WTC11 (cell line): ENCODE data around the gene TIPARP. TPM values are rescaled to one million over a fixed set of nuclear protein-coding genes. Genes with fewer than 3 reads are reported as not detected.

ENCODE experiments used
- ATF1 ChIP-seq: sonication (generic); formaldehyde crosslinking; IDR thresholded peaks from 2 replicates; pipeline ENCODE4 v1.8.1; 2023; ENCODE audit warnings: mild to moderate bottlenecking, moderate library complexity, missing genetic modification reagents
- ATF3 ChIP-seq: sonication (generic); formaldehyde crosslinking; conservative IDR thresholded peaks from 2 replicates; pipeline ENCODE4 v1.8.1; 2022; ENCODE audit warnings: mild to moderate bottlenecking, missing genetic modification reagents
- E2F4 ChIP-seq: sonication (generic); formaldehyde crosslinking; IDR thresholded peaks from 2 replicates; pipeline ENCODE4 v1.8.1; 2022; ENCODE audit warnings: low read depth, mild to moderate bottlenecking, moderate library complexity, missing genetic modification reagents, borderline replicate concordance
- EMX1 ChIP-seq: fragments of 250-450 bp; sonication (Bioruptor Pico); IDR thresholded peaks from 2 replicates; pipeline ENCODE4 v1.8.0; 2021; ENCODE audit warnings: mild to moderate bottlenecking
- ERG ChIP-seq: fragments of 250-450 bp; sonication (Bioruptor Pico); IDR thresholded peaks from 2 replicates; pipeline ENCODE4 v1.8.0; 2021; ENCODE audit warnings: mild to moderate bottlenecking
- FOXK1 ChIP-seq: sonication (generic); formaldehyde crosslinking; IDR thresholded peaks from 2 replicates; pipeline ENCODE4 v1.8.0; 2022; ENCODE audit warnings: mild to moderate bottlenecking, moderate library complexity, missing genetic modification reagents
- HMGA2 ChIP-seq: fragments of 250-450 bp; sonication (Bioruptor Pico); IDR thresholded peaks from 2 replicates; pipeline ENCODE4 v1.4.0; 2021; ENCODE audit warnings: mild to moderate bottlenecking, moderate library complexity
- JAZF1 ChIP-seq: fragments of 250-450 bp; sonication (Bioruptor Pico); IDR thresholded peaks from 2 replicates; pipeline ENCODE4 v1.9.0; 2021; ENCODE audit warnings: moderate library complexity, mild to moderate bottlenecking, inconsistent platforms
- JUN ChIP-seq: sonication (generic); formaldehyde crosslinking; IDR thresholded peaks from 2 replicates; pipeline ENCODE4 v1.8.0; 2023; ENCODE audit warnings: mild to moderate bottlenecking, missing genetic modification reagents
- KAT7 ChIP-seq: sonication (generic); formaldehyde crosslinking; IDR thresholded peaks from 2 replicates; pipeline ENCODE4 v1.8.1; 2023; ENCODE audit warnings: missing genetic modification reagents, mild to moderate bottlenecking, borderline replicate concordance
- NFE2L1 ChIP-seq: sonication (generic); formaldehyde crosslinking; IDR thresholded peaks from 2 replicates; pipeline ENCODE4 v1.8.1; 2023; ENCODE audit warnings: missing genetic modification reagents
- OVOL2 ChIP-seq: fragments of 250-450 bp; sonication (Bioruptor Pico); IDR thresholded peaks from 2 replicates; pipeline ENCODE4 v1.9.0; 2021; ENCODE audit warnings: mild to moderate bottlenecking, borderline replicate concordance
- PRRX2 ChIP-seq: fragments of 250-450 bp; sonication (Bioruptor Pico); IDR thresholded peaks from 2 replicates; pipeline ENCODE4 v1.8.0; 2021; ENCODE audit warnings: mild to moderate bottlenecking
- RELA ChIP-seq: sonication (generic); formaldehyde crosslinking; IDR thresholded peaks from 2 replicates; pipeline ENCODE4 v1.8.1; 2022; ENCODE audit warnings: missing genetic modification reagents, mild to moderate bottlenecking, borderline replicate concordance
- SOX15 ChIP-seq: fragments of 250-450 bp; sonication (Bioruptor Pico); IDR thresholded peaks from 2 replicates; pipeline ENCODE4 v1.9.0; 2021; ENCODE audit warnings: mild to moderate bottlenecking
- SP1 ChIP-seq: sonication (generic); formaldehyde crosslinking; conservative IDR thresholded peaks from 2 replicates; pipeline ENCODE4 v1.8.1; 2022; ENCODE audit warnings: missing genetic modification reagents
- STAT6 ChIP-seq: sonication (generic); formaldehyde crosslinking; conservative IDR thresholded peaks from 2 replicates; pipeline ENCODE4 v1.8.1; 2023; ENCODE audit warnings: mild to moderate bottlenecking, low read depth, missing genetic modification reagents, moderate library complexity
- USF1 ChIP-seq: sonication (generic); formaldehyde crosslinking; IDR thresholded peaks from 2 replicates; pipeline ENCODE4 v1.8.0; 2022; ENCODE audit warnings: mild to moderate bottlenecking, missing genetic modification reagents
- ZBTB21 ChIP-seq: sonication (generic); formaldehyde crosslinking; IDR thresholded peaks from 2 replicates; pipeline ENCODE4 v1.8.1; 2023; ENCODE audit warnings: mild to moderate bottlenecking, missing genetic modification reagents, borderline replicate concordance
- ZNF121 ChIP-seq: sonication (generic); formaldehyde crosslinking; IDR thresholded peaks from 2 replicates; pipeline ENCODE4 v1.8.0; 2023; ENCODE audit warnings: missing genetic modification reagents
- ZNF138 ChIP-seq: sonication (generic); formaldehyde crosslinking; conservative IDR thresholded peaks from 2 replicates; pipeline ENCODE4 v1.8.1; 2022; ENCODE audit warnings: mild to moderate bottlenecking, moderate library complexity, missing genetic modification reagents
- ZNF219 ChIP-seq: sonication (generic); formaldehyde crosslinking; IDR thresholded peaks from 2 replicates; pipeline ENCODE4 v1.8.0; 2023; ENCODE audit warnings: missing genetic modification reagents, mild to moderate bottlenecking, borderline replicate concordance
- ZNF263 ChIP-seq: sonication (generic); formaldehyde crosslinking; IDR thresholded peaks from 2 replicates; pipeline ENCODE4 v1.8.1; 2022; ENCODE audit warnings: low read depth, mild to moderate bottlenecking, moderate library complexity, missing genetic modification reagents
- ZNF317 ChIP-seq: sonication (generic); formaldehyde crosslinking; IDR thresholded peaks from 2 replicates; pipeline ENCODE4 v1.8.1; 2023; ENCODE audit warnings: low read depth, mild to moderate bottlenecking, moderate library complexity, missing genetic modification reagents, borderline replicate concordance
- ZNF416 ChIP-seq: fragments of 250-450 bp; sonication (Bioruptor Pico); IDR thresholded peaks from 2 replicates; pipeline ENCODE4 v1.9.0; 2021; ENCODE audit warnings: mild to moderate bottlenecking, inconsistent platforms
- ZNF423 ChIP-seq: fragments of 250-450 bp; sonication (Bioruptor Pico); IDR thresholded peaks from 2 replicates; pipeline ENCODE4 v2.1.2; 2022; ENCODE audit warnings: mild to moderate bottlenecking, moderate library complexity
- ZNF671 ChIP-seq: fragments of 250-450 bp; sonication (Bioruptor Pico); IDR thresholded peaks from 2 replicates; pipeline ENCODE4 v1.8.0; 2021; ENCODE audit warnings: mild to moderate bottlenecking
- ZSCAN18 ChIP-seq: fragments of 250-450 bp; sonication (Bioruptor Pico); IDR thresholded peaks from 2 replicates; pipeline ENCODE4 v2.1.2; 2022; ENCODE audit warnings: mild to moderate bottlenecking, moderate library complexity
- total RNA-seq: library from RNA; stranded (reverse); gene quantifications from 3 replicates; pipeline ENCODE4 v1.2.3, GENCODE V29; 2021
- TF ChIP-seq, protein P1 (sequence below): sonication (generic); formaldehyde crosslinking; IDR thresholded peaks from 2 replicates; pipeline ENCODE4 v1.8.1; 2022; ENCODE audit warnings: low read depth, missing genetic modification reagents, borderline replicate concordance
- TF ChIP-seq, protein P2 (sequence below): sonication (generic); formaldehyde crosslinking; IDR thresholded peaks from 2 replicates; pipeline ENCODE4 v1.8.0; 2022; ENCODE audit warnings: mild to moderate bottlenecking, missing genetic modification reagents
- TF ChIP-seq, protein P3 (sequence below): fragments of 250-450 bp; sonication (Bioruptor Pico); IDR thresholded peaks from 2 replicates; pipeline ENCODE4 v1.9.0; 2021; ENCODE audit warnings: mild to moderate bottlenecking

The TIPARP gene
- total RNA-seq, 1 experiment from 2014 or later: 5.6 TPM

GRCh38 chr3:156674046-156674910 is at the start of gene TIPARP (continued):
- TF ChIP-seq, protein P1, sequence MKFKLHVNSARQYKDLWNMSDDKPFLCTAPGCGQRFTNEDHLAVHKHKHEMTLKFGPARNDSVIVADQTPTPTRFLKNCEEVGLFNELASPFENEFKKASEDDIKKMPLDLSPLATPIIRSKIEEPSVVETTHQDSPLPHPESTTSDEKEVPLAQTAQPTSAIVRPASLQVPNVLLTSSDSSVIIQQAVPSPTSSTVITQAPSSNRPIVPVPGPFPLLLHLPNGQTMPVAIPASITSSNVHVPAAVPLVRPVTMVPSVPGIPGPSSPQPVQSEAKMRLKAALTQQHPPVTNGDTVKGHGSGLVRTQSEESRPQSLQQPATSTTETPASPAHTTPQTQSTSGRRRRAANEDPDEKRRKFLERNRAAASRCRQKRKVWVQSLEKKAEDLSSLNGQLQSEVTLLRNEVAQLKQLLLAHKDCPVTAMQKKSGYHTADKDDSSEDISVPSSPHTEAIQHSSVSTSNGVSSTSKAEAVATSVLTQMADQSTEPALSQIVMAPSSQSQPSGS (CRISPR knock-in tag): no peak
- TF ChIP-seq E2F4 (CRISPR knock-in tag) (no peak), ZNF121 (CRISPR knock-in tag) (no peak), ERG (CRISPR knock-in tag) (no peak), ZNF317 (CRISPR knock-in tag) (peak; percentile 80), EMX1 (CRISPR knock-in tag) (peak; percentile 65; the same call in 1 of the 2 replicates), ZNF138 (no peak), FOXK1 (CRISPR knock-in tag) (peak; percentile 76), KAT7 (CRISPR knock-in tag) (no peak), SOX15 (CRISPR knock-in tag) (no peak), ZNF219 (0 out of 2 replicates have a peak, but pooled peaks have one; percentile 71), ATF1 (CRISPR knock-in tag) (no peak), USF1 (CRISPR knock-in tag) (no peak), OVOL2 (CRISPR knock-in tag) (no peak), ZNF423 (CRISPR knock-in tag) (no peak), JAZF1 (CRISPR knock-in tag) (no peak), ZNF671 (CRISPR knock-in tag) (no peak), STAT6 (CRISPR knock-in tag) (no peak), ATF3 (CRISPR knock-in tag) (no peak), PRRX2 (CRISPR knock-in tag) (peak; percentile 54; the same call in 1 of the 2 replicates), RELA (CRISPR knock-in tag) (no peak), ZNF263 (CRISPR knock-in tag) (no peak), HMGA2 (CRISPR knock-in tag) (0 out of 2 replicates have a peak, but pooled peaks have one; percentile 42), SP1 (peak; percentile 95), ZNF416 (CRISPR knock-in tag) (no peak), NFE2L1 (no peak), ZBTB21 (CRISPR knock-in tag) (no peak), JUN (no peak), ZSCAN18 (no peak)
- TF ChIP-seq, protein P2, sequence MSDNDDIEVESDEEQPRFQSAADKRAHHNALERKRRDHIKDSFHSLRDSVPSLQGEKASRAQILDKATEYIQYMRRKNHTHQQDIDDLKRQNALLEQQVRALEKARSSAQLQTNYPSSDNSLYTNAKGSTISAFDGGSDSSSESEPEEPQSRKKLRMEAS (CRISPR knock-in tag): peak; percentile 78
- TF ChIP-seq, protein P3, sequence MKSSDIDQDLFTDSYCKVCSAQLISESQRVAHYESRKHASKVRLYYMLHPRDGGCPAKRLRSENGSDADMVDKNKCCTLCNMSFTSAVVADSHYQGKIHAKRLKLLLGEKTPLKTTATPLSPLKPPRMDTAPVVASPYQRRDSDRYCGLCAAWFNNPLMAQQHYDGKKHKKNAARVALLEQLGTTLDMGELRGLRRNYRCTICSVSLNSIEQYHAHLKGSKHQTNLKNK (CRISPR knock-in tag): no peak
